ENCODE results near the gene STIM1.
"Not testable (repeated sequence)": the region's sequence is repeated elsewhere in the genome, so short reads cannot be mapped to it uniquely, and the experiment has no call there.

STIM1 gene

DNA sequence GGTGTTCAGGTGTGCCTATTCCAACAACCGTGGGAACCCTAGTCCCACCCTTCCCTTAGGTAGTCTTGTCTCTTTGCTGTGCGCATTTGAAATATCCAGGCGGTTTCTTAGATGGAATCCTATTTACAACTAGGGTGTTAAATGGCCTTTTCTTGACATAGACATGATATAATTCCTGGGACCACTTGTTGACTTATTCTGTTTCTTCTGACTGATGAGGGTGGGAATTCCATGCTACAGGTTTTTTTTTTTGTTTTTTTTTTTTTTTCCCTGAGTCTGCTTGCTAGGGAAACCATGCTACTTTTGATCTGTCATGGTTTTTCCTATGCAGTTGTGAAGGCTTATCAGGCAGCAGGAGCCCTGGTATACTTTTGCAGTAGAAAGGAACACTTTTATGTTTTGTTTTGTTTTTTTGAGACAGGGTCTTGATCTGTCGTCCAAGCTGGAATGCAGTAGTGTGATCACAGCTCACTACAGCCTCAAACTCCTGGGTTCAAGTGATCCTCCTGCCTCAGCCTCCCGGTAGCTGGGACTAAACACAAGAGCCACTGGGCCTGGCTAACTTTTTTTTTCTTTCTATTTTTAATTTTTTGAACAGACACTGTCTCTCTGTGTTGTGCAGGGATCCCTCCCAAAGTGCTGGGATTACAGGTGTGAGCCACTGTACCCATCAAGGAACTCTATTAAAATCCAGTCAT is 1.5 kb downstream of the STIM1 start:
- DNase-seq, result no peak

DNA sequence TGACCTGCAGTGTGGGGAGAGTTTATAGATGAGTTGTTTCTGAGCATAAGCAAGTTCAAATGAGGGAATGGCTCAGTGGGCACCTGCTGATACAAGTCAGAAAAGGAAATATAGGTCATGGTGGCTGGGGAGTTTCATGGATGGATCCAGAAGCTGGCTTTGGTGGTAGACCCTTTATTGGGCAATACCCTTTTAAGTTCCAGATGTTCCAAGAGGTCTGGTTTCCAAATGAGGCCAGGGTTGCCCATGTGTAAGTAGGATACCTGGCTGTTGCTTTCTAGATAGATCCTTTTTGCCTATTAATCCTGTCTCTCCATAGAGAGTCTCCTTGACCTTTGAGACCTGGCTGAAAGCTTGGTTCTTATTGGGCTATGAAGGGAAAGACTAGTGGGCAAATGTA is 2.2 kb downstream of the STIM1 start:
- DNase-seq, result no peak

DNA sequence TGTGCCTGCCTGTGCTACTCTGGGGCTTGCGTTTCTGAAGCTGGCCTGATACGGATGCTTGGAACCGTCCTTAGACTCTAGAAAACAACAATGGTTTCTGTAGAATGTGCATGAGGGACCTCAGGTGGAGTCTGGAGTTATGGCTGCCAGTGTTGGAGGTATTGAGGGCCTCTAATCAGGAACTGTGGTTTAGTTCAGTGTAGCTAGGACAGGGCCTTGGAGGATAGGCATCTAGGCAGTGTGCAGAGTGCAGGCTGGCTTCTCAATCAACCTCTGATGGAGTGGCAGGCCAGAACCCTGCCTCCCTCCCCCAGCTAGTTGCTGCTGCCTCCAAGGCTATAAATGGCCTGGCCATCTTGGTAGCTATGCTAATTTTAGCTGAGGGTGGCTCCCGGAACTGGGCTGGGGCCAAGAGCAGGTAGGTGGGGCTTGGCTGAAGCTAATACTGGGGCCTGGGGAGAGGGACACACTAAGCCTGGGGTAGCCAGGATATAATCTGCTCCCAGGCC is 4.0 kb downstream of the STIM1 start:
- DNase-seq, result no peak

DNA sequence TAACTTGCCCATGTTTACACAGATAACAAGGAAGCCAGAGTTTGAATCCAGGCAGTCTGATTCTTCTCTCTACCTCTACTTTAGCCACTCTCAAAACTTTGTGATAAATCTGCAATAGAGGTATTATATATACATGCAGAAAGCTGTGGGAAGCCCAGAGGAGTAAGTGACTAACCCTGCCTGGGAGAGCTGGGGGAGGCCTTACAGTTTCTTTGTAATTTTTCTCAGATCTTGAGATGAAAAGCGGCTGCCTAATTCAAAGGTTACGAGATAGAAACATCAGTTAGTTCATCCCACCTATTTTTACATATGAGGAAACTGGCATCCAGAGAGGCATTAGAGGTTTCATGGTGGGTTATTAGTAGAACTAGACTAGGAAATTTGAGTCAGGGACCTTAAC is 4.9 kb downstream of the STIM1 start:
- DNase-seq, result no peak

DNA sequence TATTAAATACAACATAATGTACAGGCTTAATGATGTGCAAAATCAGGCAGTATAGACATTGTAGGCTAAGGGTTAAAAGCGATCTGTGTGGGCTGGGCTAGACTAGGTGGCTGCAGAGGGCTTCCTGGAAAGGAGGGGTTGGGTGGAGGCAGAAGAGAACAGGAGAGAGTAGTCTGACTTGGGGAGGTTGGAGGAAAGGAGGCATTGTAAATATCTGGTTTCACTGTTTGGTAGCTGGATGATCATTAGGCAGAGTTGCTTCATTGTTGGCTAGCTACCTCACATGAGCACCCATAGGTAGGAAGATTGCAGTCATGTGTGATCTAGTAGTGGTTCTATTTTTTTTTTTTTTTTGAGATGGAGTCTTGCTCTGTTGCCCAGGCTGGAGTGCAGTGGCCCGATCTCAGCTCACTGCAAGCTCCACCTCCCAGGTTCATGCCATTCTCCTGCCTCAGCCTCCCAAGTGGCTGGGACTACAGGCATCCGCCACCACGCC is 5.5 kb downstream of the STIM1 start:
- not testable (repeated sequence) for DNase-seq

DNA sequence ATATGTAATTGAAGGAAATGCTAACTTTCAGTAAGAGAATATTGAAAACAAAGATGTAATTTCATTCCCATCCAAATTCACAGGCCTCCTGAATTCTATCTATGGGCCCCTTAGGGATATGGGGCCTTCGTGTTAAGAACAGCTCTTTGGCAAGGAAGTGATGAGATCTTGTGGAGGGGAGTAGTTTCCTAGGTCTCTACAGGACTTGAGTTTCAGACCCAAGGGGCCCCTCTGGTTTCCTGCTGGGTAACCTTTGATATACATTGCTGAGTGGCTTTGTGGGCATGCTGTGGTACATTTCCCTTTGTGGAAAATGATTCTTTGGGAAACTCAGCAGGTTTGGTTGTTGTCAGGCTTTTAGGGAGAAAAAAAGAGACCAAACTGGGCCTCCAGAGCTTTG is 6.2 kb downstream of the STIM1 start:
- DNase-seq, result no peak

DNA sequence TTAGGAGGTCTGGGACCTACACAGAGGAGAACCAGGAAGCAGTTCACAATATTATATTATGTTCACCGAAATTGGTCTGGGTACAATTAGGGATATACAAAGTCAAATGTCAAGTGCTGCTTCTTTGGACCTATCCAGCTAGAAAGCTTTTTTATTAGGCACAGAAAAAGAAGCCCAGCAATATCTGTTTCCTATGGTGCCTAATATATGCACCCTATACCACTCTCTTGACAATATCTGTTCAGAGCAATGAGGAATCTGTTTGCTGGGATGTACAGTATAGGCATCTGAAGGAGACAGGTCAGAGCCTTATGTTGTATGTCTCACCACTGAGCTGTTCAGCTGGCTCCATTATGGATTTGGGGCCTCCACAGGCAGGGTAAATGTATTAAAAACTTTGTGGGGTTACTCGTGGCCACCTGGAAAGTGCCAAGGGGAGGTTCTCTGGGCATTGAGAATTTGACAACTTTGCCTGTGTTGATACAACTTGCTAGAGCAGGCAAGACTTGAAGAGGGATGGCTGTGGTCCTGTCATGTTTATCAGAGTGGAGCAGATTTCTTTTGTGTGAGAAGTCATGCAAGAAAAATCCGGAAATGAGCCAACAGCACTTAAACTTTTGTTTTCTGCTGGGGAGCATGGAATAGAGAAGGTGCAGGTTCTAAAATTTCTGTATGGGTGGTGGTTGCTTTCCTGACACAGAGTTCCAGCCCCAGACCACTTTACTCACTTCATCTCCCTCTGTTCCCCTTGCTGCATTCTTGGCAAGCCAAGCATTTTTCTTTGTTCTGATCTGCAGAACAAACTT is 10.1 kb downstream of the STIM1 start:
- DNase-seq, result no peak

DNA sequence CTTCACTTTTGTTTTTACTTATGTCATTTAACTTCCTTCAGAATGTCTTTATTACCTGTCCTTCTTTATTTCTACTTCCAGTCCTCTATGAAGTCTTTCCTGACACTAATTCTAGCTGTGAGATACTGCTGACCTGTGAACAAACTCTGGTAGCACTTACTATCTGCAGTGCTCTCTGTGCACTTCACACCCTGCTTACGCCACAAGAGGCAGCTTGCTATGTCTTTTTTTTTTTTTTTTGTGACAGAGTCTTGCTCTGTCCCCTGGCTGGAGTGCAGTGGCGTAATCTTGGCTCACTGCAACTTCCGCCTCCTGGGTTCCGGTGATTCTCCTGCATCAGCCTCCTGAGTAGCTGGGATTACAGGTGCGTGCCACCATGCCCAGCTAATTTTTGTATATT is 10.7 kb downstream of the STIM1 start:
- DNase-seq, result no peak

DNA sequence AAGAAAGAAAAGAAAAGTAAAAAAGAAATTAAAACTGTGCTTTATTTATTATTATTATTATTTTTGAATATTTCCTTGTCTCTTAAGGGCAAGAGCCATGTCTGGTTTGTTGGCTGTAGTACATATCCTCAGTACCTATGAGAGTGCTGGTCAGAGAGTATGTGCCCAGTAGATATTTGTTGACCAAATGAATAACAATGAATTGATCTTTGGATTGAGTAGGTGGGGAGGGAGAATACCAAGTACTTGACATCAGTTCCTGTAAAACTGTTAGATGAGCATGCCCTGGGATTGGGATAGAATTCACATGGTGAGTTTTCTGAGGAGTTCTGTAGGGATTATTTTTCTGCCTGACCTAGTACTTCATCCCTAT is 11.4 kb downstream of the STIM1 start:
- DNase-seq, result no peak

DNA sequence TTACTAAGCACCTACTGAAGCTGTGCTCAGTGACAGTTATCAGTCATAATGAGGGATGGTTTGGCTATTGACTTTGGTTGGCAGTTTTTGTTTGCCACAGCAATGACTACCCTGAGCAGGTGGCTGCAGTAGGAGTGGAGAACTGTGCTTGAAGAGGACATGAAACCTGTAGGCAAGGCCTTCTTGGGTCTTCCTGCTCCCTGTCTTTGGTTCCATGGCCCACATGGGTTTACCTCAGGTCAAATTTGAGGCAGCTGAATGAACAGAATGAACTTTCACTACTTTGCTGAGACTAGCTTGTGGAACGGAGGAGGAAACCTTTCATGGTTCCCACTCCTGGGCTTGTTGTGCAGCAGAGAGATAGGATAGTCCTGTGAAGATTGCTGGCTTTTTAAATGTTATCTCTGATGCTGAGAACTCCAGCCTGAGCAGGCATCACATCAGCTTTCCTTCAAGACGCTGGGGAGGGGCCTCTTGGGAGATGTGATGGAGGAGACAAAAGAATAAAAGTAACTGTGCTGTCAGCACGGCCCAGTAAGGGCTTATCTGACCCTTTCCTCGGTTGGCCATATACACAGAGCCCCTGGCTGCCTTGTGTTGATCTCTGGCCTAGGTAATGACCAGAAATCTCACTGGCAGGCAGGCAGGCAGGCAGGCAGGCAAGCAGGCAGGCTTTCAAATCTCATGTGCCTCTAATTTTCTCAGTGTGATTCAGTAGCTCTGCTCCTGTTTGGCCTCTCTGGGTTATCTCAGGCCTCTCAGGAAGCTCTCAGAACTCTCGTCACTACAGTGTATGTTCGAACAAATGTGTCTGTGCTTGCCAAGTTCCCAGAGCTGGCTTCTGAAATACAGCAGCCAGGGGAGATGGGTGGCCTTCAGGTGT is 12.0 kb downstream of the STIM1 start:
- DNase-seq, result no peak

DNA sequence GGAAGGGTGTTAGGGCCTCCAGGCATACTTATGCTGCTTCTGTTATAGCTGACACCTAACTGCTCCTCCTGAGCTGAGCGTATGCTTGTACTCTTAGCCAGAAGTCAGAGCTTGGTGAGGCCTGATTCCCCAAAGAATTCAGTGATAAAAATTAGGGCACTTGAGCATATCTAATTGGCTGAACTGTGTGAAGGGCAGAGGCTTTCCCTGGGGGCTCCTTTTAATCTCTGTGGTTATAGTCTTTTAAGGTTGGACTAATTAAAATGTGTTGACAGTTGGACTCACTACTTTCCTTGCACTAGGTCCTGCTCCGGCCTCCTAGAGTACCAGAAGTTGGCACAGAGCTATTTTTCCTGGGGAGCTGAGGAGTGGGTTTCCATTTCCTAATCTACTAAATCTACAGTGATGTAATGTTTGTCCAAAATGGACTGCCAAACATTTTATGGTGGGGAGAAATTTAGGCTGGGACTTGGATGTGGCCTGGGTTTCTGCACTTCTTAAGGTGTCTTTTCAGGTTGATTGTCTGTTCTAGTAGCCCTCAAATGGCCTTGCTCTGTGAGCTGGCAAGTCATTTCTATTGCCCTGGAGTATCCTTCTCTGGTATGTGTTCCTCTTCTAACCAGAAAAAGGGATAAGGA is 18.4 kb downstream of the STIM1 start:
- no peak for DNase-seq

DNA sequence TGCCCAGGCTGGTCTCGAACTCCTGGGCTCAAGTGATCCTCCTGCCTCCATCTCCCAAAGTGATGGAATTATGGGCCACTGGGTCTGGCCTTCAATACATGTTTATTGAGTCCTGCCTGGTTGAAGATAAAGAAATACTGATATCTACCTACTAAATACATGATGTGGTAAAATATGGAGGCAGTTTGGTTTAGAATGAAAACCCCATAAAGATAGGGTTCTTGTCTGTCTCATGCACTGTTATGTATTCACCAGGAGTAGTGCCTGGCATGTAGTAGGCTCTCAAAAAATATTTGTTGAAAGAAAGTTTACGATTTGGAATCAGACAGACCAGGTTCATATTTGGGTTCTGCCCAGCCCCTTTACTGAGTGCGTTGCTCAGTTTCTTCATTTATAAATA is 21.1 kb downstream of the STIM1 start:
- DNase-seq, result no peak

DNA sequence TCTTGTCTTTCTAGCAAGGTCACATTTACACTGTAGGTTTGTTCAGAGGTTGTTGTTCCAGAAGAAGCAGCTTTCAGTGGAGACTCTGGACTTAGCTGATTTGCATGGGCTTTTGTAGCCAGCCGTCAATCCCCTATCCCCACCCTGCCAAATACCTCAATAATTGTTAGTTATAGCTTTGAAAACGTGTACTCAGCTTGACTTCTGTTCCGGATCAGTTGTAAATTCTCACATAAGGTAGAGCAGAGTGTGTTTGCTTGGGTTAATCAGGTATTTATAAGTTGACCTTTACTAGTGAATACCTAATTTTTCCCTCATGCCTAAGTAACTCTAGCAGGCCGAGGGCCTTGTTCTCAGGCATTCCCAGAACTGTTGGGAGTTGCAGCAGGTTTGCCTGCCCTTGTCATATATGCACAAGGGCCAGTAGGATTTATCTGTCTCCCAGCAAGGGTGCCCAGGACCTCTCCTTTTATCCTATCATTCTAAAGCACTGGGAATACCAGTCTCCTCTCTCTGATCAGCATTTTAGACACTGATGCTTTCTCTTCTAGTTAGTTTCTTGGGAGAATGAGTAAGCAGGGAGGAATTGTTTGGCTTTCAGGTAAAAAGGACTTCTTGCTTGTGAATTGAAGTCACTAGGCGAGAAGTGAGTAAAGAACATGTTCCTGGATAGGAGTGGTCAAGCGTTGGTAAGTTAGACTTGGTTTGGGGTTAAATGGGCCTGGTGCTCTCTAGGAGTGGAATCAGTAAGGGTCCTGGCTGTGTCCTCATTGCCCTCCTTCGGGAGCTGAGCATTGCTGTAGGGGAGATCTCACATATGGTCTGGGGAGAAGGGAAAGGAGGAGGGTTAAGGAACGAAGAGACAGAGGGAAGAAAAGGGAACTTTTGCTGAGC is 22.1 kb downstream of the STIM1 start:
- no peak for DNase-seq

DNA sequence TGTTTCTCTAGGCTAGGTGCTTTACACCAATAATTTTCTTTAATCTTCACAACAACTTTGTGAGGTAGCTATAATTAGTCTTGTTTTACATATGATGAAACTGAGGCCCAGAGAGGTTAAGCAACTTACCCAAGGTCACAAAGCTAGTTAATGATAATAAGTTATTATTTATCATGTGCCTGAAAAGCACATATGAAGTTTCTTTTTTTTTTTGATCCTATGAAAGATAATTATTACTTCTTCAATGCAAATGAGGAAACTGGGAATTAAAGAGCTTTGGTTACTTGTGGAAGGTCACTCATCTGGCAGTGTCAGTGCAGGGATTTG is 22.8 kb downstream of the STIM1 start:
- no peak for DNase-seq

DNA sequence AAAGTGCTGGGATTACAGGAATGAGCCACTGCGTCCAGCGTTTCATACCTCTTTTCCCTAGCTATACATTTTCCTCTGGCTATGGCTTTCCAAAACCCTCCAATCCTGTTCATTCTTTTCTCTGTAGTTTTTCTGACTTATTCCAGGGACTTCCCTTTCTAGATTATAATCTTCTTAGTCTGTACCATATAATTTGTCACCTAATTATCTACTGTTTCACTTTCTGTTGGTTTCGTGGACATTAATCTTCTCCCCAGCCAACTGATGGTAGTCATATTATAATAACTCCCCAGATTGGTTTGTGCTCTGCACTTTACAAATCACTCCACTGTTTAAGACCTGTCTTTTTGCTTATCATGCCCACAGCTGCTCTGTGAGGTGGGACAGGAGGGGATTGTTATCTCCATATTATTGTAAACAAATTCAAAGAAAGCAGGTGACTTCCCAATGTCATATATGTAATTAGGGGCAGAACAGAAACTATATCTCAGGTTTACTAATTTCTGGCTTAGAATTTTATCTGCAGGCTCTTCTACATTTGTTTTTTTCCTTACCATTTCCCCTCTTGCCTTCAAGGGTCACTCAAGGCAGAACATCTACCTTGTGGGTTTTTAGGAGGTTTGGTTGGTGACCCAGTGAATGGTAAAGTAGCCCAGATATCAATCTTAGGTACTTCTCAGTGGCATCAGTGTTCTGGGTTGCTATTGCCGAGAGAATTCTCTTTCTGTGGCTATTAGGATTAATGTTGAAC is 23.9 kb downstream of the STIM1 start:
- DNase-seq, result no peak

DNA sequence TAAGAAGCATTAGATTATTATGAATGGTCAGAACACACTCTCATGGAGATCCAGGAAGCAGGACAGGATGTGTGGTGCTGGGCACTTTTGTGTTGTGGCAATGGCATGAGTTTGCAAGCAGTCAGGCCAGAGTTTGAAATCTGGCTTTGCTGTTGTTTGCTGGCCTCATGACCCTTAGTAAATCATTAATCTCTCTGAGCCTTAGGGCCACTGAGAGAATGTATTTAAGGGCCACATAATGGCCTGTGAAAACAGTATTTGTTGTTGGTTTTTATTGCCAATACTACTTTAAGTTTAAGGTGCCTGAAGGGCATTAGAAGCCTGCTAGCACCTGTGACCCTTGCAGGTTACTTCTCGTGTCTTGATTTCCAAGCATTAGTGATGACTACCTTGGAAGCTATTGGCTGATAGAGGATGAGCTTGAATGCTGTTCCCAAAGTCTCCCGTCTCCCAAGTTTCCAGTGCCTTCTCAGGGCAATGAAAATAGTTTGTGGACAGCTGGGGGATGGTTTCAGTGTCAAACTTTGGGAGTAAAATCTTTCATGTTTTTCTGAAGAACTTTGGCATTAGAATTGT is 24.6 kb downstream of the STIM1 start:
- DNase-seq, result no peak

DNA sequence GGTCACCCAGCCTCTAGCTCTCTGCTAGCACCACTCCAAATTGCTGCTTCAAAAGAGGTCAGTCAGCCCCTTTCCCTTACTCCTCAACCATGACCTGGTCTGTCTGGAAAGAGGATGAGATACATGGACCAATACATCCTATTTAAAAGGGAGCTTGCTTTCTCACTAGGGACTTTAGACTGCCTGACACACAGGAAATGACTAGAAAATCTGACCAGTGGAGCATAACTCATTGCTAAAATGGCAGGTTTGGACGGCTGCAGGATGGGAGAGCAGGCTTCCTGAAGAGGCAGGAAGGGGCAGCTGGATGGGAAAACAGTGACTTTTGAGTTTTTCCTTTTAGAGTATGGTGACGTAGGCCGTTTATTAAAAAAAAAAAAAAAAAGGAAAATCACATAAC is 25.3 kb downstream of the STIM1 start:
- no peak for DNase-seq

DNA sequence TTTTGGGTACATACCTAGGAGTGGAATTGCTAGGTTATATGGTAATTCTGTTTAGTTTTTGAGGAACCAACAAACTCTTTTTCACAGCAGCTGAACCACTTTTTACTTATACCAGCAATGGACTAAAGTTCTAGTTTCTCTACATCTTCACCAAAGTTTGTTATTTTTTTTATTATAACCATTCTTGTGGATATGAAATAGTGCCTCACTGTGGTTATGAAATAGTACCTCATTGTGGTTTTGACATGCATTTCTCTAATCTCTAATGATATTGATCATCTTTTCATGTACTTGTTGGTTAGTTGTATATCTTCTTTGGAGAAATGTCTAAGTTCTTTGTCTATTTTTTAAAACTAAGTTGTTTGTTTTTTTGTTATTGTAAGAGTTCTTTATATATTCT is 27.2 kb downstream of the STIM1 start:
- DNase-seq, result no peak

DNA sequence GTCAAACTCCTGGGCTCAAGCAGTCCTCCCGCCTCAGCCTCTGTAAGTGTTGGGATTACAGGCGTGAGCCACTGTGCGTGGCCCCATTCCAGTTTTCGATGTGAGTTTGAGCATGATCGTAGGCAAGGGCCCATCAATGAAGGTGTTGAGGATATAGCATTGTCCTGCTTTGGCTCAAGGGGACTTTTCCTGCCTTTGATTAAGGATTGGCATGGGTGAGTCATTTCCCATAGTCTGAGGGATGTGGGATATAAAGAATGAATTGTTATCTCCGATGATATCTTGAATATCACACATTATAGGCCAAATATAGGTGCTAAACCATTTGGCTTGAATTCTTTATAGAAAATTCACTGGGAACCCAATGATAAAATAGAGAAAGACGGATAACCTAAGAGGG is 30.4 kb downstream of the STIM1 start:
- no peak for DNase-seq

DNA sequence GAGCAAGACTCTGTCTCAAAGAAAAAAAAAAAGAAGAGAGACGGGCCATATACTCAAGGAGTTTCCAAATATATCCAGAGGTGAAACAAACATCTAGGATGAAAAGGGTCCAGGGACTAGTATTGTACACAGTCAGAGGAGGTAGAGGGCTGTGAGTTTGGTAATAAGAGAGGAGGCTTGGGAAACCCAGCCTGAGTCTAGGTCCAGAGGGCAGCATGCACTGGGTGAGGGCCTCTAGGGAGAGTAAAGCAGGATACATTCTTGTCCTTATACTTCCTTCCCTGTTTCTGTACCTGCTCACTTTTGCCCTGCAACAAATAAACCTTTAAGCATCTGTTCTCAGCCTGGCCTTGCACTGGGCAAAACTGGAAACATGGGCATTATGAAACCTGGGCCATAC is 31.5 kb downstream of the STIM1 start:
- no peak for DNase-seq

DNA sequence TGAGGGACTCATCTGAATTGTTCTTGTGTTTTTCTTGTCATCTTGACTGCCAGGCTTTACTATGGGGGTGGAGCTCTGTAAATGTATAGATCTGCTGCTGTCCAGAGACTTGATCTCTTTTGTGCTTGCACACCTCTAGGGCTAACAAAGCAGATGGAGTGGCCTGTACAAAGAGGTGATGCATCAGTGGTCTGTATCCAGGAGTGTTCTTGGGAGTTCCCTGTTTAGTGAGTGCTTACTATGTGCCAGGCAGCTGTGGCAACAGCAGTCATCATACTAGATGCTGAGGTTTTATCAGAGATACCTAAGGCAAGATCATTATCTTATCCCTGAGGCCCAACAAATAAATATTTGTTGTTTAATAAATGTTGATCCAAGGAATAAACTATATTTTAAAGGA is 33.4 kb downstream of the STIM1 start:
- DNase-seq, result no peak

Data from activated CD4-positive, CD25-positive, alpha-beta regulatory T cell (primary cell).